ENCODE results near the gene SLC39A9. TPM values are rescaled to one million over a fixed set of nuclear protein-coding genes. Genes with fewer than 3 reads are reported as not detected.

The SLC39A9 gene
- total and polyA plus RNA-seq, 4 donors = 28.7 to 140 (median 43.1) TPM

DNA sequence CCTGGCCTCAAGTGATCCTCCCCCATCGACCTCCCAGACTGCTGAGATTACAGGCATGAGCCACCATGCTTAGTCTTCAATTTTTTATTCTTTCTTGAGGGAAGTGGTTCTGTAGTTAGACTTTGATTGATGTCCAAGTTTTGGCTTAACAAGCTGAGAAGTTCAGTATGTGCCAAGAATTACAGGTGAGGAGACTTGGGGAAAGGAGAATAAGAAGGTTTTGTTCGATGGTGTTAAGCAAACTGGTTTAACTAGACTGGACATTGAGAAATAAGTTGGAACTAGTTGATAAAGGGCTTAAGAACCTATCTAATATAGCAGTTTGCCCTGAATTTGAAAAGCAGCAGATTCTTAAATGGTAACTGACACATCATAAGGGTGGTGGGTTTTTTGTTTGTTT is 53.4 kb downstream of the SLC39A9 start:
- no peaks in the 10 kb centered on the region for H3K27me3 ChIP-seq (ENCODE audit: control insufficient read depth in 4 of 4, insufficient read depth in 4 of 4, low read length in 3 of 4)
- no peak for DNase-seq (ENCODE audit: low spot score)
- WGBS = 98% methylated on average over 2 of the region's 2 CpGs
- no peak overlapping the region for H3K27ac ChIP-seq (ENCODE audit: low read depth in 1 of 2, low read length in 2 of 2)
- H3K4me1 ChIP-seq (ENCODE audit: control insufficient read depth in 4 of 4, insufficient read depth in 4 of 4, low read length in 3 of 4) = no peaks in the 10 kb centered on the region
- no peaks in the 10 kb centered on the region for H3K9me3 ChIP-seq (ENCODE audit: control insufficient read depth in 4 of 4, low read length in 3 of 4)
- H3K36me3 ChIP-seq (ENCODE audit: control insufficient read depth in 4 of 4, insufficient read depth in 3 of 4, low read depth in 1 of 4, low read length in 3 of 4) = peaks cover 3 to 18% (median 13%) of the 10 kb centered on the region in 4 donors
- no peak overlapping the region for H3K9ac ChIP-seq (ENCODE audit: low read depth in 1 of 2, low read length in 2 of 2)
- H3K4me3 ChIP-seq (ENCODE audit: low read depth in 1 of 3, low read length in 3 of 3) = no peak overlapping the region
- TF ChIP-seq EGR1 (IDR thresholded peaks at IDR 0.05; ENCODE audit: low read depth in 2 of 2) (no peak), HNF4G (IDR thresholded peaks at IDR 0.05) (no peak), JUND (IDR thresholded peaks at IDR 0.05) (no peak), NR2F2 (IDR thresholded peaks at IDR 0.05) (no peak), GABPA (IDR thresholded peaks at IDR 0.05 in 1 of 2, conservative IDR thresholded peaks at IDR 0.05 in 1 of 2) (no peak)
- TF ChIP-seq, protein P1, sequence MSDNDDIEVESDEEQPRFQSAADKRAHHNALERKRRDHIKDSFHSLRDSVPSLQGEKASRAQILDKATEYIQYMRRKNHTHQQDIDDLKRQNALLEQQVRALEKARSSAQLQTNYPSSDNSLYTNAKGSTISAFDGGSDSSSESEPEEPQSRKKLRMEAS (IDR thresholded peaks at IDR 0.05) = no peak

DNA sequence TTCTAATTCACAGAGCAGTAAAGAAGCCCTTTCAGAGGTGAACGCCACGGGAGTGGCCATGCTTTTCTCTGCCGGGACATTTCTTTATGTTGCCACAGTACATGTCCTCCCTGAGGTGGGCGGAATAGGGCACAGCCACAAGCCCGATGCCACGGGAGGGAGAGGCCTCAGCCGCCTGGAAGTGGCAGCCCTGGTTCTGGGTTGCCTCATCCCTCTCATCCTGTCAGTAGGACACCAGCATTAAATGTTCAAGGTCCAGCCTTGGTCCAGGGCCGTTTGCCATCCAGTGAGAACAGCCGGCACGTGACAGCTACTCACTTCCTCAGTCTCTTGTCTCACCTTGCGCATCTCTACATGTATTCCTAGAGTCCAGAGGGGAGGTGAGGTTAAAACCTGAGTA is 59.9 kb downstream of the SLC39A9 start:
- TF ChIP-seq HNF4A (conservative IDR thresholded peaks at IDR 0.05) (no peak), RXRA (IDR thresholded peaks at IDR 0.05) (no peak), GABPA (IDR thresholded peaks at IDR 0.05 in 1 of 2, conservative IDR thresholded peaks at IDR 0.05 in 1 of 2) (no peak), TAF1 (conservative IDR thresholded peaks at IDR 0.05) (no peak), FOXA2 (IDR thresholded peaks at IDR 0.05) (no peak), EGR1 (IDR thresholded peaks at IDR 0.05; ENCODE audit: low read depth in 2 of 2) (no peak), FOXA1 (IDR thresholded peaks at IDR 0.05) (no peak), JUND (IDR thresholded peaks at IDR 0.05) (no peak), SP1 (IDR thresholded peaks at IDR 0.05) (no peak), YY1 (IDR thresholded peaks at IDR 0.05) (no peak), NR2F2 (IDR thresholded peaks at IDR 0.05) (no peak), RAD21 (IDR thresholded peaks at IDR 0.05) (no peak)
- TF ChIP-seq, protein P2, sequence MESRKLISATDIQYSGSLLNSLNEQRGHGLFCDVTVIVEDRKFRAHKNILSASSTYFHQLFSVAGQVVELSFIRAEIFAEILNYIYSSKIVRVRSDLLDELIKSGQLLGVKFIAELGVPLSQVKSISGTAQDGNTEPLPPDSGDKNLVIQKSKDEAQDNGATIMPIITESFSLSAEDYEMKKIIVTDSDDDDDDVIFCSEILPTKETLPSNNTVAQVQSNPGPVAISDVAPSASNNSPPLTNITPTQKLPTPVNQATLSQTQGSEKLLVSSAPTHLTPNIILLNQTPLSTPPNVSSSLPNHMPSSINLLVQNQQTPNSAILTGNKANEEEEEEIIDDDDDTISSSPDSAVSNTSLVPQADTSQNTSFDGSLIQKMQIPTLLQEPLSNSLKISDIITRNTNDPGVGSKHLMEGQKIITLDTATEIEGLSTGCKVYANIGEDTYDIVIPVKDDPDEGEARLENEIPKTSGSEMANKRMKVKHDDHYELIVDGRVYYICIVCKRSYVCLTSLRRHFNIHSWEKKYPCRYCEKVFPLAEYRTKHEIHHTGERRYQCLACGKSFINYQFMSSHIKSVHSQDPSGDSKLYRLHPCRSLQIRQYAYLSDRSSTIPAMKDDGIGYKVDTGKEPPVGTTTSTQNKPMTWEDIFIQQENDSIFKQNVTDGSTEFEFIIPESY (IDR thresholded peaks at IDR 0.05) = no peak
- TF ChIP-seq, protein P3, sequence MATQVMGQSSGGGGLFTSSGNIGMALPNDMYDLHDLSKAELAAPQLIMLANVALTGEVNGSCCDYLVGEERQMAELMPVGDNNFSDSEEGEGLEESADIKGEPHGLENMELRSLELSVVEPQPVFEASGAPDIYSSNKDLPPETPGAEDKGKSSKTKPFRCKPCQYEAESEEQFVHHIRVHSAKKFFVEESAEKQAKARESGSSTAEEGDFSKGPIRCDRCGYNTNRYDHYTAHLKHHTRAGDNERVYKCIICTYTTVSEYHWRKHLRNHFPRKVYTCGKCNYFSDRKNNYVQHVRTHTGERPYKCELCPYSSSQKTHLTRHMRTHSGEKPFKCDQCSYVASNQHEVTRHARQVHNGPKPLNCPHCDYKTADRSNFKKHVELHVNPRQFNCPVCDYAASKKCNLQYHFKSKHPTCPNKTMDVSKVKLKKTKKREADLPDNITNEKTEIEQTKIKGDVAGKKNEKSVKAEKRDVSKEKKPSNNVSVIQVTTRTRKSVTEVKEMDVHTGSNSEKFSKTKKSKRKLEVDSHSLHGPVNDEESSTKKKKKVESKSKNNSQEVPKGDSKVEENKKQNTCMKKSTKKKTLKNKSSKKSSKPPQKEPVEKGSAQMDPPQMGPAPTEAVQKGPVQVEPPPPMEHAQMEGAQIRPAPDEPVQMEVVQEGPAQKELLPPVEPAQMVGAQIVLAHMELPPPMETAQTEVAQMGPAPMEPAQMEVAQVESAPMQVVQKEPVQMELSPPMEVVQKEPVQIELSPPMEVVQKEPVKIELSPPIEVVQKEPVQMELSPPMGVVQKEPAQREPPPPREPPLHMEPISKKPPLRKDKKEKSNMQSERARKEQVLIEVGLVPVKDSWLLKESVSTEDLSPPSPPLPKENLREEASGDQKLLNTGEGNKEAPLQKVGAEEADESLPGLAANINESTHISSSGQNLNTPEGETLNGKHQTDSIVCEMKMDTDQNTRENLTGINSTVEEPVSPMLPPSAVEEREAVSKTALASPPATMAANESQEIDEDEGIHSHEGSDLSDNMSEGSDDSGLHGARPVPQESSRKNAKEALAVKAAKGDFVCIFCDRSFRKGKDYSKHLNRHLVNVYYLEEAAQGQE (IDR thresholded peaks at IDR 0.05) = no peak
- TF ChIP-seq, protein P4, sequence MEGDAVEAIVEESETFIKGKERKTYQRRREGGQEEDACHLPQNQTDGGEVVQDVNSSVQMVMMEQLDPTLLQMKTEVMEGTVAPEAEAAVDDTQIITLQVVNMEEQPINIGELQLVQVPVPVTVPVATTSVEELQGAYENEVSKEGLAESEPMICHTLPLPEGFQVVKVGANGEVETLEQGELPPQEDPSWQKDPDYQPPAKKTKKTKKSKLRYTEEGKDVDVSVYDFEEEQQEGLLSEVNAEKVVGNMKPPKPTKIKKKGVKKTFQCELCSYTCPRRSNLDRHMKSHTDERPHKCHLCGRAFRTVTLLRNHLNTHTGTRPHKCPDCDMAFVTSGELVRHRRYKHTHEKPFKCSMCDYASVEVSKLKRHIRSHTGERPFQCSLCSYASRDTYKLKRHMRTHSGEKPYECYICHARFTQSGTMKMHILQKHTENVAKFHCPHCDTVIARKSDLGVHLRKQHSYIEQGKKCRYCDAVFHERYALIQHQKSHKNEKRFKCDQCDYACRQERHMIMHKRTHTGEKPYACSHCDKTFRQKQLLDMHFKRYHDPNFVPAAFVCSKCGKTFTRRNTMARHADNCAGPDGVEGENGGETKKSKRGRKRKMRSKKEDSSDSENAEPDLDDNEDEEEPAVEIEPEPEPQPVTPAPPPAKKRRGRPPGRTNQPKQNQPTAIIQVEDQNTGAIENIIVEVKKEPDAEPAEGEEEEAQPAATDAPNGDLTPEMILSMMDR (IDR thresholded peaks at IDR 0.05; ENCODE audit: low read depth, low read length, missing input control) = no peak
- TF ChIP-seq, protein P5, sequence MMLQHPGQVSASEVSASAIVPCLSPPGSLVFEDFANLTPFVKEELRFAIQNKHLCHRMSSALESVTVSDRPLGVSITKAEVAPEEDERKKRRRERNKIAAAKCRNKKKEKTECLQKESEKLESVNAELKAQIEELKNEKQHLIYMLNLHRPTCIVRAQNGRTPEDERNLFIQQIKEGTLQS (IDR thresholded peaks at IDR 0.05) = no peak
- TF ChIP-seq, protein P1 (IDR thresholded peaks at IDR 0.05) = no peak
- no peak overlapping the region for H3K27ac ChIP-seq (ENCODE audit: low read depth in 1 of 2, low read length in 2 of 2)
- DNase-seq (ENCODE audit: low spot score) = no peak
- H3K27me3 ChIP-seq (ENCODE audit: control insufficient read depth in 4 of 4, insufficient read depth in 4 of 4, low read length in 3 of 4) = no peaks in the 10 kb centered on the region
- WGBS = 72% methylated on average over 11 of the region's 11 CpGs
- H3K4me3 ChIP-seq (ENCODE audit: low read depth in 1 of 3, low read length in 3 of 3) = no peak overlapping the region
- peaks cover 3 to 35% (median 19%) of the 10 kb centered on the region in 4 donors for H3K36me3 ChIP-seq (ENCODE audit: control insufficient read depth in 4 of 4, insufficient read depth in 3 of 4, low read depth in 1 of 4, low read length in 3 of 4)
- H3K9me3 ChIP-seq (ENCODE audit: control insufficient read depth in 4 of 4, low read length in 3 of 4) = no peaks in the 10 kb centered on the region
- no peaks in the 10 kb centered on the region for H3K4me1 ChIP-seq (ENCODE audit: control insufficient read depth in 4 of 4, insufficient read depth in 4 of 4, low read length in 3 of 4)
- H3K9ac ChIP-seq (ENCODE audit: low read depth in 1 of 2, low read length in 2 of 2) = no peak overlapping the region

All from liver (tissue), 9 donors.